Measurements from ENCODE around the gene POLR2I.

GRCh38 chr19:36152352-36153091 is 37.8 kb upstream of the POLR2I start, which contains the start of gene COX7A1:
- TF ChIP-seq, protein P1, sequence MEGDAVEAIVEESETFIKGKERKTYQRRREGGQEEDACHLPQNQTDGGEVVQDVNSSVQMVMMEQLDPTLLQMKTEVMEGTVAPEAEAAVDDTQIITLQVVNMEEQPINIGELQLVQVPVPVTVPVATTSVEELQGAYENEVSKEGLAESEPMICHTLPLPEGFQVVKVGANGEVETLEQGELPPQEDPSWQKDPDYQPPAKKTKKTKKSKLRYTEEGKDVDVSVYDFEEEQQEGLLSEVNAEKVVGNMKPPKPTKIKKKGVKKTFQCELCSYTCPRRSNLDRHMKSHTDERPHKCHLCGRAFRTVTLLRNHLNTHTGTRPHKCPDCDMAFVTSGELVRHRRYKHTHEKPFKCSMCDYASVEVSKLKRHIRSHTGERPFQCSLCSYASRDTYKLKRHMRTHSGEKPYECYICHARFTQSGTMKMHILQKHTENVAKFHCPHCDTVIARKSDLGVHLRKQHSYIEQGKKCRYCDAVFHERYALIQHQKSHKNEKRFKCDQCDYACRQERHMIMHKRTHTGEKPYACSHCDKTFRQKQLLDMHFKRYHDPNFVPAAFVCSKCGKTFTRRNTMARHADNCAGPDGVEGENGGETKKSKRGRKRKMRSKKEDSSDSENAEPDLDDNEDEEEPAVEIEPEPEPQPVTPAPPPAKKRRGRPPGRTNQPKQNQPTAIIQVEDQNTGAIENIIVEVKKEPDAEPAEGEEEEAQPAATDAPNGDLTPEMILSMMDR (IDR thresholded peaks at IDR 0.05): no peak
- TF ChIP-seq EP300 (IDR thresholded peaks at IDR 0.05): peak in 1 of 2 donors; percentile 73
